GM18507 (cell line): Measurements from ENCODE around the gene TIMP2.
"Not testable (repeated sequence)": the region's sequence is repeated elsewhere in the genome, so short reads cannot be mapped to it uniquely, and the experiment has no call there.

ENCODE experiments used
- DNase-seq: peaks from one replicate; pipeline ENCODE4 v3.0.0; 2011; ENCODE audit warnings: low read depth; ENCODE audit not compliant: insufficient read length; ENCODE audit errors: extremely low spot score
- FAIRE-seq: peaks from 2 replicates; lab custom pipeline; 2011; peaks lifted over from hg19 to GRCh38; lab: Jason Lieb, UNC

TIMP2 gene

DNA sequence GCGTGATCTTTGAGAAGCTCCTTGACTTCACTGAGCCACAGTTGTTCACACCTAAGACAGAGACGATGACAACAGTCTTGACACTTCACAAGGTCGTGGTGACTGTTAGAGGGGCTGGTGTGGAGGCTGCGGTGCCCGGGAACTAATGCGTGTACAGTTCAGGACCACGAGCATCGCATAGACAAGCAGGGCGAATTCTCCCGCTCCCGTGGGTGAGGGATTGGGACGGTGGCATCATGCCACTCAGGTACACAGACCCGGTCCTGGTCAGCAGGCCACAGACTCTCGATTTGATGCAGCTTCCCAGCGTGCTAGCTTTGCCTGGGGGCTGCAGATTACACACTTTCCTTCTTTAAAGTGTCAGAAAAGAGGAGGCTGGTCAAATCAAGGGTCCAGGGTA is 46.9 kb downstream of the TIMP2 start:
- FAIRE-seq, result no peak
- DNase-seq, result no peak

DNA sequence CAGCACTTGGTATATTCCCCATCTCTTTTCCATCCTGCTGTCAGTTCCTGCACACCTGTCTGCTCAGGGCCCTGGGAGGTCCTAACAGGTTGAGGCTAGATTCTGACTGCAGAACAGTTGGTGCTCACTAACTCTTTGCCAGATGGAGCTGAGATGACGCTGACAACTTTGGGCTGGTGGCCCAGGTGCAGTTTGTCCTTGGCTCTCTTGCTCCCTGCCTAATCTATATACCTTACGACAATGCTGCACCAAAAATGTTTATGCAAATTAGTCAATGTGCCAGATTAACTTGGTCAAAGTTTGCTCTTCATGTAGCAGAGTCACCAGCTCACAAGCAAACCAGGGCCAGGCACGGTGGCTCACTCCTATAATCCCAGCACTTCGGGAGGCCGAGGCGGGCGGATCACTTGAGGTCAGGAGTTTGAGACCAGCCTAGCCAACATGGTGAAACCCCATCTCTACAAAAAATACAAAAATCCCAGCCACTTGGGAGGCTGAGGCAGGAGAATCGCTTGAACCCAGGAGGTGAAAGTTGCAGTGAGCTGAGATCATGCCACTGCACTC is 48.2 kb downstream of the TIMP2 start:
- DNase-seq, FAIRE-seq: not testable (repeated sequence)

DNA sequence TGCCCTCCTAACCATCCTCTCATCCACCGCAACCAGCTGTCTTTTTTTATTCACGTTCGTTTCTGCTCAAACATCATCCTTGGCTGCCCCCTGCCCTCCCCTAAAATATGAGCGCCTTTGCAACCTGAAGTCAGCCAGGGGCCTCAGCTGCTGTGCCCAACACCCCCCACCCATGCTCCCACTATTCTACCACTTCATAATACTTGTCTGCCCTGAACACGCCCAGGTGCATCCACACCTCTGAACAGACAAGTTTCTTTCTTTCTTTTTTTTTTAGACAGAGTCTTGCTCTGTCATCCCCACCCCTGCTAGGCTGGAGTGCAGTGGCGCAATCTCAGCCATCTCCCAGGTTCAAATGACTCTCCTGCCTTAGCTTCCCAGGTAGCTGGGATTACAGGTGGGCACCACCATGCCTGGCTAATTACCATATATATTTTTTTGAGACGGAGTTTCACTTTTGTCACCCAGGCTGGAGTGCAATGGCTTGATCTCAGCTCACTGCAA is 49.0 kb downstream of the TIMP2 start:
- no peak for FAIRE-seq

DNA sequence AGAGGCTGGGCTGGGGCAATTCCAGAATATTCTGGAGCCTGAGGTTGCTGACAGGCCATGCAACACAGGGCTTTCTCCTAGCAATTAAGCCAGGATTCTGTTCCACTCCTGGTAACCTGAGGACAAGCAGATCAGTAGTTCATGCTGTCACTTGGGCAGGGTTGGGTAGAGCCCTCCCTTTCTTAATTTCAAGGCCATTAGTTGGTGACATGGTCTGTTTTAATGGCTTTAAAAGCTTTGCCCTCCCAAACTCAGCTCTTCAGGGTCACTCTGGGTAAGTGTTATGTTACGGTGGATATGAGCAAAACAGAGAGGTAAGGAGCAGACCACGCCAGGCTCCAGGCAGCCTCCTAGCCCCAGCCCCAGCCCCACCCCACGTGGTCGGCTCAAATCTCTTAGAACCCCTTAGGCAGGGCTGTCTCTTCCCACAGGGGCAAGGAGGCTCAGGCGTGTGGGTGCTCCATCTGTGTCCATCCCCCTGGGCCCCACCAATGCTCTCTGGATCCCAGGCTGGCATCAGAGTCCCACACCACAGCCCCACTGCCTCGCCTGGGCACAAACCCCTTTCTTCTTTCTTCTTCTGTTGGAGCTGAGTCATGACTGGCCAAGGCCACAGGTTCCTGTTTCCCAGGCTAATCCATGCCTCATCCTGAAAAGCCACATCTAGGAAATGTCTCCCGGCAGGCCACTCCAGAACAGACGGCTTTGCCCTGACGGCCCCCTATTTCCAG is 49.7 kb downstream of the TIMP2 start:
- no peak for FAIRE-seq
- DNase-seq, result no peak

More for the DNA sequence above, 49.0 kb downstream of the TIMP2 start:
- DNase-seq, result no peak

DNA sequence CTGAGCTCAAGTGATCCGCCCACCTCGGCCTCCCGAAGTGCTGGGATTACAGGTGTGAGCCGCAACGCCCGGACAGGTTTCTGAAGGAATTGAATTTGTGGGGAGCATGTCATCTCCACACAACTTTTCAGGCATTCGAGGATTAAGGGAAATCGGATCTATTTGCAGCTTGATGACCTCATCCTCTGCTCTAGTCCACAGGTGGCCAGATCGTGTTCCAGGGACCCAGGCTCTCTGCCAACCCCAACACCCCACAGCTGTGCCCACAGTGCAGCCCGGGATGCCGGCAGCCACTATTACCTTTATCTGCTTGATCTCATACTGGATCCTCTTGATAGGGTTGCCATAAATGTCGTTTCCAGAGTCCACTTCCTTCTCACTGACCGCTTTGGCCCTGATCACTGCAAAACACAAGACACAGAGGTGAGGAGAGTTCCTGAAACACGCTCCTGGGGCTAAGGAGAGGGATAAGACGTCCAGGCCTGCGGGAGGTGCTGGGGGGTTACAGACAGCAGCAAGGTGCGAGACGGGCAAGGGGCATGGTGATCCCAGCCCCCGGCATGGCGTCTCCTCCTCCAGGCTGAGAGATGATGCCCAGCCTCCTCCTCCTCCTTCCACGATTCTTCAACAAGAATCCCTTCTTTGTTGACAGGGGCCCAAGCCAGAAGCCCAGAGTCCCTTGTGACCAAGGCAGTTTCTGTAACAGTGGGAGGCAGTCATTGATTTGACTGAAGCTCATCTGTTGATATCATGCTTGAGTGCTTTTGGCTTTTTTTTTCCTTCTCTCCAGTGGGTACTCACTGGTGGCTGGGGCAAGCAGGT is 51.5 kb downstream of the TIMP2 start:
- DNase-seq (no peak), FAIRE-seq (no peak)

DNA sequence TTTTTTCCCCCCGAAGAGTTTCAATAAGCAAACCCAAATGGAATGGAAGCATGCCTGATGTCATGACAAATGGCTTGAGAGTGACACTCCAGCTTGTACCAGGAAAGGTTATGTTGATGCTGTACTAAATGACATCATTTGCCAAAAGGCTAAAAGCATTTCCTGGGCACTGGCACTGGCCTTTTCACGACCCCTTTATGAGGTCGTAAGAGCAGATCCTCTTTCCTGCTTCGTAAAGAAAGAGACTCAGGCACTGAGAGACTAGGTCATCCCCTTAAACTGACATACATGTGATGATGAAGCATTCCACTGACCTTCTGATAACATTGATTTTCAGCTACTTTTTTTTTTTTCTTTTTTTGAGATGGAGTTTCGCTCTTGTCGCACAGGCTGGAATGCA is 52.7 kb downstream of the TIMP2 start:
- DNase-seq (no peak), FAIRE-seq (no peak)

DNA sequence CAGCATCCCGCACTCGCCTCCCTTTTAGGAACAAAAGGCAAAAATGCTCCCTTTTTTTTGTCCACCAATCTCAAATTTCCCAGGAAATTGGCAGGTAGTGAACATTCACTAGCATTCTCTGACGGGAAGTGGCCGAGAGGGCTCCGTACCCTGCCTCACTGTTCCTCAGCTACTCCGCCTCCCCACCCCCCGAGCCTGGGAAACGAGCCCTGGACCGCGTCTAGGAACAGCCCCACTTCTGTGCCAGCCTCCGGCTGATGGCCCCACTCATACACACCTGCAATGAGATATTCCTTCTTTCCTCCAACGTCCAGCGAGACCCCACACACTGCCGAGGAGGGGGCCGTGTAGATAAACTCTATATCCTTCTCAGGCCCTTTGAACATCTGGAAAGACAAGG is 54.6 kb downstream of the TIMP2 start:
- no peak for DNase-seq
- FAIRE-seq, result no peak

DNA sequence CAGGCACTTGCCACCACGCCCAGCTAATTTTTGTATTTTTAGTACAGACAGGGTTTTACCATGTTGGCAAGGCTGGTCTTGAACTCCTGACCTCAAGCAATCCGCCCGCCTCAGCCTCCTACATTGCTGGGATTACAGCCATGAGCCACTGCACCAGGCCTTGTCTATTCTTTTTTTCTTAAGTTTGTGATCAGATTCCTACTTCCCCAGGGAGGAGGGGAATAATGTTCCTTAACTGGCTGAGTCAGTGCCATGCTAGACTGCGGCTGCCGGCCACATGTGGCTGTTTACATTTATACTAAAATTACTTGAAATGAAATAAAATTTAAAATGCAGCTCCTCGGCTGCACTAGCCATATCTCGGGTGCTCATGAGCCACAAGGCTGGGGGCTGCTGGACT is 56.8 kb downstream of the TIMP2 start:
- DNase-seq (no peak), FAIRE-seq (no peak)

DNA sequence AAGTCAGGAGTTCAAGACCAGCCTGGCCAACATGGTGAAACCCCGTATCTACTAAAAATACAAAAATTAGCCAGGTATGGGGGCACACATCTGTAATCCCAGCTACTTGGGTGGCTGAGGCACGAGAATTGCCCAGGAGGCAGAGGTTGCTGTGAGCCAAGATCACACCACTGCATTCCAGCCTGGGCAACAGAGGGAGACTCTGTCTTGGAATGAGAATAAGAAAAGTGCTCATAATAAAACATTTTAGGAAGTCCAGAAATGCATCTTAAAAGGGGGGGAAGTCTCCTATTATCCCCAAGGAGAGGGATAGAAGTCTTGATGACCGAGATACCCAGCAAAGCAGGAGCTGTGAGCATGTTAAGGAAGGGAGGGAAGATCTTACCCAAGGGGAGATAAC is 58.1 kb downstream of the TIMP2 start:
- DNase-seq, FAIRE-seq: not testable (repeated sequence)

DNA sequence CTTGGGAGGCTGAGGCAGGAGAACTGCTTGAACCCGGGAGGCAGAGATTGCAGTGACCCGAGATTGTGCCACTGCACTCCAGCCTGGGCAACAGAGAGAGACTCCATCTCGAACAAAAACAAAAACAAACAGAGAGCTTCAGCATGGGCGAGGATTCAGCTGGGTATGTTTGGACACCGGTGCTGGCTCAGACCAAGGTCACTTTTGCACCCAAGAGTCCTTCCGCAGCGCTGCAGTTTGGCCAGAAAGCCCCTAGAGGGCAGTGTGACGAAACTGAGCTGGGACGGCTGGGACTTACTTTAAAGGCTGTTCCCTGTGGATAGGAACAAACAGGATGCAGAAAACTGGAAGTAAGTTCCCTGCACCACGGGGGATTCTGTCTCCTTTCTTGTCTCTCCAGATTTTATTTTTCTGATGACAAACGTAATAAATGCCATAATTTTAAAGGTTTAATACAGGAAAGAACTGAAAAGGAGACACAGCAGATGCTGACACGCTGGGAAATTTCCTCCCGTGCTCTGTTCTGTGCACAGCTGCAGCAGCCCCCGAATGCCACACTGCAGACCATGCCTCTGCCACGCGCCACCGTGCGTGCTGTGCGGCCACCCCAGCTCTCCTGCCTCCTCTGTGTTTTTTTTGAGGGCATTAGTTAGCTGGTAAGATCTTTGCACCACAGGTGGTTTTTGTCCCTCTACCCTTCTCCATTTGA is 59.4 kb downstream of the TIMP2 start:
- DNase-seq (no peak), FAIRE-seq (peak; percentile 26)

DNA sequence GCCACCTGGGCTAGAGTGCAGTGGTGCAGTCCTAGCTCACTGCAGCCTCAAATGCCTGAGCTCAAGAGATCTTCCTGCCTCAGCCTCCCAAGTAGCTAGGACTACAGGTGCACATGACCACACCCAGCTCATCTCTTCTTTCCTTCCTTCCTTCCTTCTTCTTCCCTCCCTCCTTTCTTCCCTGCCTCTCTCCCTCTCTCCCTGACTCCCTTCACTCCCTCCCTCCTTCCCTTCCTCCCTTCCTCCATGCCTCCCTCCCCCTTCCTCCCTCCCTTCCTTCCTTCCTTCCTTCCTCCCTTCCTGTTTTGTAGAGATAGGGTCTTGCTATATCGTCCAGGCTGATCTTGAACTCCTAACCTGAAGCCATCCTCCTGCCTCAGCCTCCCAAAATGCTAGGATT is 61.1 kb downstream of the TIMP2 start:
- DNase-seq, result no peak
- no peak for FAIRE-seq

DNA sequence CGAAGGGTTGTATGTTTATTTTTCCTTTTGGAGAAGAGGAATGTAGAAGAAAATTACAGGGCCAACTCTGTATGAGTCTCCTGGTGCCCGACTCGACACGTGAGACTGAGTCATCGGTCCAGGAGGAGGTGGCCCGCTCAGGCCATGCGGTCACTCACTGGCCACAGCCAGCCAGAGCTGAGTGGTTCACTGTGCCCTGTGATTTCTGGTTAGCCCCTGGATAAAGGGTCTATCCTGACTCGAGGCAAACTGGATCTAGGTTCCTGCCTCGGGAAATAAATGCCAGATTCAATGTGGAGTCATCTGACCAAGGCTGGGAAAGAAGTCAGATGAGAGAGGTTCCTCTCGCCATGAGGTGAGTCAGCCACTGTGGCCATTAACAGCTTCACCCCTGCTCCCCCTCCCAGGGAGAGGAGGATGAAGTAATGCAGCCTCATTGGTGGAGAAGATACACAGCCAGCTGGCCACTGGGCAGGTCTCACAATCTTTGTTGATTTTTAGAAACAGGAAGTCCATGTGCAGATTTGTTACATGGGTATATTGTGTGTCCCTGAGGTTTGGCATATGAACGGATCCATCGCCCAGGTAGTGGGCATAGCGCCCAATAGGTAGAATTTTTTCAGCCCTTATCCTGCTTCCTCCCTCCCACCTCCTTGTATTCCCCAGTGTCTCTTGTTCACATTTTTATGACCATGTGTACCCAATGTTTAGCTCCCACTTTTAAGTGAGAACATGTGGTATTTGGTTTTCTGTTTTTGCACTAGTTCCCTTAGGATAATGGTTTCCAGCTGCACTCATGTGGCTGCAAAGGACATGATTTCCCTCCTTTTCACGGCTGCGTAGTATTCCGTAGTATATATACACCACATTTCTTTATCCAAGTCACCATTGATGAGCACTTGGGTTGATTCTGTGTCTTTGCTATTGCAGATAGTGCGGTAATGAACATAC is 62.8 kb downstream of the TIMP2 start:
- no peak for FAIRE-seq
- no peak for DNase-seq

DNA sequence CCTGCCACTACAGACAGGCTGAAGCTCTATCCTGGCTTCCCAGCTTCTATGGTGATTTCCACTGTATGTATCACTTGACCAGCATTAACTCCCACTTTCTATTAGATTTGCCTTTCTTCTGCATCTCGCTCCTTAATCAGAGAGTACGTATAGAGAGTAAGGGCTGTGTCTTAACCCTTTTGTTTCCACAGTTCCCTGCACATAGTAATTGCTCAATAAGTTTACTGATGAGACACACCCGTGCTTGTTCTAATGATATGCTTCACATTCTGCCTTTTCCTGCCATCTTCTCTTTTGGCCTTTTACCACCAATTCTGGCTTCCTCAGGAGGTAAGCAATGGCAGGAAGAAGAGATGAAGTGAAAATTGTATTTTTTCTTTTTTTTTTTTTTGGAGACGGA is 64.0 kb downstream of the TIMP2 start:
- FAIRE-seq (no peak), DNase-seq (no peak)

DNA sequence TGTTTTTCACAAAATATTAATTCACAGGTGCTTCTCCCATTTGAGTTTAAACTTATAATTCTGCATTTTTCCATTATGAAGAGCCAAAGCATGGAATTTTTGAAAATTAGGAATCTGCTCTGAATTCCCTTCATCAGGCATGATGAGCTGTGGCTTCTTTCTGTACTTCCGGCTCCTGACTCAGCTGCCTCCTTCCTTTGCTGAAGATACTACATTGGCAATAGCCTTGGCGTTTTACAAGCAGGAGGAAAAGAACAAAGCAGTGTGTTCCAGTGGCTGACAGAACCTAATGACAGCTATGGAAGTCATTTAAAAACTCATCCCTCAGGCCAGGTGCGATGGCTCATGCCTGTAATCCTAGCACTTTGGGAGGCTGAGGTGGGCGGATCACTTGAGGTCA is 66.1 kb downstream of the TIMP2 start:
- FAIRE-seq, result no peak

DNA sequence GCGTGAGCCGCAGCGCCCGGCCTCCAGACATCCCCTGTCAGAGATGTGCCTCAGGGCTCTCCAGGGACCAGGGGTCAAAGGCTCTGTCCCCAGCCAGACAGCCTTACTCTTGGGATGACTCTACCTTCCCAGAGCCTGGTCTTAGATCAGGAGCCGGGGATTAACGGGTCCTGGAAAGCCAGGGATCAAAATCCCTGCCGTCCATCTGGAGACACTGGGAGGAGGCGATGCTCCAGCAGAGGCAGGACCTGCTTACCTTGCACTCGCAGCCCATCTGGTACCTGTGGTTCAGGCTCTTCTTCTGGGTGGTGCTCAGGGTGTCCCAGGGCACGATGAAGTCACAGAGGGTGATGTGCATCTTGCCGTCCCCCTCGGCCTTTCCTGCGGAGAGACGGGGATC is 67.9 kb downstream of the TIMP2 start:
- FAIRE-seq (no peak), DNase-seq (no peak)

More for the DNA sequence above, 66.1 kb downstream of the TIMP2 start:
- DNase-seq, result no peak

DNA sequence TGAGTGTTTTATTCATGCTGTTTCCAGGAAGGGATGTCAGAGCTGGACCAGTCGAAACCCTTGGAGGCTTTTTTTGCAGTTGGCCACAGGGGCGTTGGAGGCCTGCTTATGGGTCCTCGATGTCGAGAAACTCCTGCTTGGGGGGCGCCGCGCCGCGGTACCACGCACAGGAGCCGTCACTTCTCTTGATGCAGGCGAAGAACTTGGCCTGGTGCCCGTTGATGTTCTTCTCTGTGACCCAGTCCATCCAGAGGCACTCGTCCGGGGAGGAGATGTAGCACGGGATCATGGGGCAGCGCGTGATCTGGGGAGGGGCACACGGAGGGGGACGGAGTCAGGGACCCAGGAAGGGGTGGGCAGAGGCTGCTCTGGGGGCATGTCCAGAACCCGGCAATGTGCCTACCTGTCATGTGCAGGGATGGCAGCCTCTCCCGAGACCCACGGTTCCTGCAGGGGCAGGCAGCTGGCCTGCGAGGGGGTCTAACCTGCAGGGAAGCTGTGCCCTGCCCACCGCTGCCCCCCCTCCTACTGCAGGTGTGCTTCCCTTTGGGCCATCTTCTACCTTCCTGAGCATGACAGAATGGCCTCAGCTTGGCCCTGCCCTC is 69.5 kb downstream of the TIMP2 start:
- FAIRE-seq (no peak), DNase-seq (no peak)

DNA sequence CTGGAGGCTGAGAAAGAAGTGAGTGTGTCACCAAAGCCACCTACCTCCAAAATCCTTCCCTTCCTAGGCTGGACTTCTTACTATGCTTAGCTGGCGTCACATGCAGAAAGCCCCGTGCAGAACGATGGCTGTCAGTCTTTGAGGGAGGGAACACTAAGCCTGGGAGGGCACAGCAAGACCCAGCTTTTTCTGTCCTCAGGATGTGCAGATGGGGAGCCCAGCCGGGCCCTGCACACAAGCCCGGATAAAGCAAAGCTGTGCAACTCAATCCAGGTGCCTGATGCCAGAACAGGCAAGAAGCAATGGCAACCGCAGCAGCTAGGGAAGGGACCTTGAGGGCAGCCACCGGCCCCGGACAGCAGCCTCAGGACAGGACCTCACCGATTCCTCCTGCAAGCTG is 70.7 kb downstream of the TIMP2 start:
- FAIRE-seq (no peak), DNase-seq (no peak)

DNA sequence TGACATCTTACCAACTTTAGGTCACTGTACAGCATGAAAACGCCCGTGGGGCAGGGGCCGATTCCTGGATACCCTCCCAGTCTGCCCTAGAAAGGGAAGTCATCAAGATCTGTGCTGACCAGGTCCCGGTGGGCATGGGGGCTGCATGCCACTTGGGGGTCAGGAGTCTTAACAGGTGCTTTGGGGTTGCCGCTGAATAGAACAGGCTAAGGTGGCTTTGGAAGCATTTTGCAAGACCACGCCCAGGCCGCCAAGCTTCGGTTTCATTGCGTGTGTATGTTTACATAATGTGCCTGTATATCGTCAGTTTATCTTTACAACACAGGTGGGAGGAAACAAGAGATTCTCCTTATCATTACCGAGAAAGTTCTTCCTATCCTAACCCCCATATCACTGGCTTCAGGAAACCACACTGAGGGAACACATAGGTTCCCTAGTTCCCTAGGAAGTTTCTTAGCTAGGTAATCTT is 71.2 kb downstream of the TIMP2 start:
- DNase-seq (no peak), FAIRE-seq (no peak)
